Kidney glomerular epithelial cell (primary cell): ENCODE data around the gene EHMT1.
"Not testable (repeated sequence)": the region's sequence is repeated elsewhere in the genome, so short reads cannot be mapped to it uniquely, and the experiment has no call there.

Experiments used
- DNase-seq: peaks from one replicate; lab custom pipeline; 2025; lab: John Stamatoyannopoulos, UW

The EHMT1 gene

GRCh38 chr9:137694962-137695875 lies 76.4 kb downstream of the EHMT1 start:
- DNase-seq, result no peak

GRCh38 chr9:137696136-137696925 lies 77.5 kb downstream of the EHMT1 start:
- no peak for DNase-seq

- DNase-seq, result no peak
These were observed 78.4 kb downstream of the EHMT1 start for GRCh38 chr9:137697193-137697592.

- DNase-seq, result no peak
These were observed 79.0 kb downstream of the EHMT1 start for GRCh38 chr9:137697832-137698231.

- no peak for DNase-seq
These were observed 82.1 kb downstream of the EHMT1 start for GRCh38 chr9:137700911-137701310.

GRCh38 chr9:137702615-137703379 lies 84.0 kb downstream of the EHMT1 start:
- no peak for DNase-seq

GRCh38 chr9:137703842-137704508 lies 85.2 kb downstream of the EHMT1 start:
- DNase-seq, result no peak

- no peak for DNase-seq
These were observed 86.6 kb downstream of the EHMT1 start for GRCh38 chr9:137705443-137705863.

- DNase-seq, result no peak
These were observed 87.1 kb downstream of the EHMT1 start for GRCh38 chr9:137705906-137706305.

- DNase-seq, result no peak
These were observed 88.6 kb downstream of the EHMT1 start for GRCh38 chr9:137707361-137707760.

GRCh38 chr9:137708590-137709284 lies 89.9 kb downstream of the EHMT1 start:
- no peak for DNase-seq

GRCh38 chr9:137709411-137710101 lies 90.8 kb downstream of the EHMT1 start:
- DNase-seq, result no peak

- DNase-seq, result no peak
These were observed 91.9 kb downstream of the EHMT1 start for GRCh38 chr9:137710704-137711103.

- DNase-seq, result no peak
These were observed 92.9 kb downstream of the EHMT1 start for GRCh38 chr9:137711678-137712105.

- no peak for DNase-seq
These were observed 96.5 kb downstream of the EHMT1 start for GRCh38 chr9:137715321-137715720.

GRCh38 chr9:137715866-137716693 lies 97.3 kb downstream of the EHMT1 start:
- not testable (repeated sequence) for DNase-seq

- DNase-seq, result no peak
These were observed 98.0 kb downstream of the EHMT1 start for GRCh38 chr9:137716694-137717287.

- no peak for DNase-seq
These were observed 99.0 kb downstream of the EHMT1 start for GRCh38 chr9:137717776-137718327.

- DNase-seq, result no peak
These were observed 100.4 kb downstream of the EHMT1 start for GRCh38 chr9:137719194-137719593.
